AG04449 (cell line): Measurements from ENCODE around the gene RPP21.

Experiments
- CTCF ChIA-PET: fragments of 350-600 bp; formaldehyde crosslinking; extraction: SDS; loops from one replicate; lab custom pipeline; 2021; ENCODE audit warnings: antibody characterized with exemption; lab: Yijun Ruan, JAX
- POLR2A ChIA-PET: fragments of 400-600, 350-600 bp; formaldehyde crosslinking; extraction: SDS; loops from one replicate; lab custom pipeline; 2020; ENCODE audit warnings: antibody characterized with exemption, inconsistent platforms; lab: Yijun Ruan, JAX
- DNase-seq: peaks from one replicate; pipeline ENCODE4 v3.0.0-alpha.2; 2010; ENCODE audit warnings: low read depth, low spot score
- H3K4me3 ChIP-seq: 2 replicates; pipeline ENCODE4 v1.5.1; 2011; ENCODE audit warnings: low read depth, mild to moderate bottlenecking, control low read depth, low read length
- TF ChIP-seq, protein P1 (sequence below): IDR thresholded peaks from one replicate; pipeline ENCODE4 v1.5.1; 2011; ENCODE audit warnings: mild to moderate bottlenecking, moderate library complexity, low read length, control low read depth, inconsistent platforms; ENCODE audit not compliant: insufficient read depth; ENCODE audit errors: missing control alignments

Gene RPP21

DNA sequence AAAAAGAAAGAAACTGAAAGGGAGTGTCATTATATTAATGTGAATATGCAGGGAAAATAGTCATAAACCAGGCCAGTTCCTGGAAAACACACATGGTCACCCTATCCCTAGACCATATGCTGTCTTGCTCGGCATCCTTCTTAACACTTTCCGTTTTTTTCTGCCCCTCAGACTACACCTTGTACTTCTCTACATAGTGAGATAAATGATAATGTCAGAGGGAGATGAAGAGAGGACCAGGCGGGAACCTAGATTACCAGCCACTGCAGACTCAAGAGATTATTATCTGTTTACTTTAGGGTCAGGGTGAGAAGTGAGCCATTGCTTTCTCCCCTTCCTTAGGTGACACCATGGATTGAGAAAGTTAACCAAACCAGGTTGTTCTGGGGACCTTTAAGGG is 3.7 kb upstream of the RPP21 start:
- TF ChIP-seq, protein P1, sequence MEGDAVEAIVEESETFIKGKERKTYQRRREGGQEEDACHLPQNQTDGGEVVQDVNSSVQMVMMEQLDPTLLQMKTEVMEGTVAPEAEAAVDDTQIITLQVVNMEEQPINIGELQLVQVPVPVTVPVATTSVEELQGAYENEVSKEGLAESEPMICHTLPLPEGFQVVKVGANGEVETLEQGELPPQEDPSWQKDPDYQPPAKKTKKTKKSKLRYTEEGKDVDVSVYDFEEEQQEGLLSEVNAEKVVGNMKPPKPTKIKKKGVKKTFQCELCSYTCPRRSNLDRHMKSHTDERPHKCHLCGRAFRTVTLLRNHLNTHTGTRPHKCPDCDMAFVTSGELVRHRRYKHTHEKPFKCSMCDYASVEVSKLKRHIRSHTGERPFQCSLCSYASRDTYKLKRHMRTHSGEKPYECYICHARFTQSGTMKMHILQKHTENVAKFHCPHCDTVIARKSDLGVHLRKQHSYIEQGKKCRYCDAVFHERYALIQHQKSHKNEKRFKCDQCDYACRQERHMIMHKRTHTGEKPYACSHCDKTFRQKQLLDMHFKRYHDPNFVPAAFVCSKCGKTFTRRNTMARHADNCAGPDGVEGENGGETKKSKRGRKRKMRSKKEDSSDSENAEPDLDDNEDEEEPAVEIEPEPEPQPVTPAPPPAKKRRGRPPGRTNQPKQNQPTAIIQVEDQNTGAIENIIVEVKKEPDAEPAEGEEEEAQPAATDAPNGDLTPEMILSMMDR = no peak
- POLR2A ChIA-PET = no interaction called here
- no peak for DNase-seq
- no peak overlapping the region for H3K4me3 ChIP-seq
- CTCF ChIA-PET = no interaction called here

DNA sequence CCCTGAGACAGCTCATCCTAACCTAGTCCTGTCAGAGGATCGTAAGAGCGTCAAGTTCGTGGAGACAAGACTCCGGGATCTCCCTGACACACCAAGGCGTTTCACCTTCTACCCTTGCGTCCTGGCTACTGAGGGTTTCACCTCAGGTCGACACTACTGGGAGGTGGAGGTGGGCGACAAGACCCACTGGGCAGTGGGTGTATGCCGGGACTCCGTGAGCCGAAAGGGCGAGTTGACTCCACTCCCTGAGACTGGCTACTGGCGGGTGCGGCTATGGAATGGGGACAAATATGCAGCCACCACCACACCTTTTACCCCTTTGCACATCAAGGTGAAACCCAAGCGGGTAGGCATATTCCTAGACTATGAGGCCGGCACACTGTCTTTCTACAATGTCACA is 3.2 kb upstream of the RPP21 start:
- POLR2A ChIA-PET = no interaction called here

GRCh38 chr6:30344191-30344867 is 627 bp upstream of the RPP21 start:
- no peak overlapping the region for H3K4me3 ChIP-seq
- no peak for DNase-seq
- TF ChIP-seq, protein P1 = no peak
- ChIA-PET CTCF (interaction anchor here (1.1 to 1.3 kb wide), 2 partner anchors 14 to 53 kb away, joined by 4 to 5 read pairs; no protein-coding TSS in a partner anchor), POLR2A (no interaction called here)

More for the DNA sequence above, 3.2 kb upstream of the RPP21 start:
- CTCF ChIA-PET = interaction anchor here (0.9 kb wide), 1 partner anchor 9 kb away, joined by 3 read pairs; no protein-coding TSS in a partner anchor
- TF ChIP-seq, protein P1 = no peak
- no peak overlapping the region for H3K4me3 ChIP-seq
- DNase-seq = no peak

GRCh38 chr6:30345852-30346251 is 896 bp downstream of the RPP21 start:
- ChIA-PET CTCF (interaction anchor here (4.6 kb wide), 1 partner anchor 12 kb away, joined by 19 read pairs; no protein-coding TSS in a partner anchor), POLR2A (no interaction called here)
- TF ChIP-seq, protein P1 = no peak
- no peak for DNase-seq
- peak overlapping the region; percentile 92 for H3K4me3 ChIP-seq

- POLR2A ChIA-PET = no interaction called here
- TF ChIP-seq, protein P1 = no peak
- CTCF ChIA-PET = interaction anchor here (4.6 kb wide), 1 partner anchor 9 kb away, joined by 19 read pairs; no protein-coding TSS in a partner anchor
- no peak for DNase-seq
- no peak overlapping the region for H3K4me3 ChIP-seq
Observed at GRCh38 chr6:30348957-30349356, 4.0 kb downstream of the RPP21 start.

GRCh38 chr6:30349421-30350177 is 4.6 kb downstream of the RPP21 start:
- no peak overlapping the region for H3K4me3 ChIP-seq
- TF ChIP-seq, protein P1 = no peak
- no peak for DNase-seq
- ChIA-PET CTCF (interaction anchor here (1.8 to 4.6 kb wide), 2 partner anchors 9 to 48 kb away, joined by 4 to 19 read pairs; no protein-coding TSS in a partner anchor), POLR2A (no interaction called here)
